ENCODE measurements around the gene MEGF11.
"Not testable (repeated sequence)": the region's sequence is repeated elsewhere in the genome, so short reads cannot be mapped to it uniquely, and the experiment has no call there.

Gene MEGF11

GRCh38 chr15:66264859-66265513, 11.4 kb upstream of the MEGF11 start:
- ATAC-seq (ENCODE audit: low read depth): no peak
- DNase-seq (ENCODE audit: low spot score): no peak
- H3K9me3 ChIP-seq (ENCODE audit: severe bottlenecking): no peaks in the 10 kb centered on the region
- H3K4me3 ChIP-seq (ENCODE audit: severe bottlenecking): no peak overlapping the region
- TF ChIP-seq CTCF (IDR thresholded peaks at IDR 0.05; ENCODE audit: poor library complexity, severe bottlenecking): no peak
- no peaks in the 10 kb centered on the region for H3K36me3 ChIP-seq (ENCODE audit: low read depth)
- H3K4me1 ChIP-seq (ENCODE audit: insufficient read depth, poor library complexity, severe bottlenecking): no peaks in the 10 kb centered on the region
- H3K27me3 ChIP-seq (ENCODE audit: insufficient read depth, poor library complexity, severe bottlenecking): no peaks in the 10 kb centered on the region
- H3K27ac ChIP-seq (ENCODE audit: poor library complexity, severe bottlenecking): no peak overlapping the region

- not testable (repeated sequence) for H3K36me3 ChIP-seq (ENCODE audit: low read depth); H3K27ac ChIP-seq (ENCODE audit: poor library complexity, severe bottlenecking); H3K9me3 ChIP-seq (ENCODE audit: severe bottlenecking); DNase-seq (ENCODE audit: low spot score); H3K4me1 ChIP-seq (ENCODE audit: insufficient read depth, poor library complexity, severe bottlenecking); H3K4me3 ChIP-seq (ENCODE audit: severe bottlenecking); H3K27me3 ChIP-seq (ENCODE audit: insufficient read depth, poor library complexity, severe bottlenecking); ATAC-seq (ENCODE audit: low read depth)
Measured at GRCh38 chr15:66262837-66263236, 9.3 kb upstream of the MEGF11 start.

- TF ChIP-seq CTCF (IDR thresholded peaks at IDR 0.05; ENCODE audit: poor library complexity, severe bottlenecking): no peak
- H3K9me3 ChIP-seq (ENCODE audit: severe bottlenecking): no peaks in the 10 kb centered on the region
Measured at GRCh38 chr15:66261056-66261455, 7.5 kb upstream of the MEGF11 start.

GRCh38 chr15:66256692-66257091, 3.1 kb upstream of the MEGF11 start:
- Histone ChIP-seq H3K4me3 (ENCODE audit: severe bottlenecking) (no peak overlapping the region), H3K27me3 (ENCODE audit: insufficient read depth, poor library complexity, severe bottlenecking) (peaks cover 57% of the 10 kb centered on the region), H3K4me1 (ENCODE audit: insufficient read depth, poor library complexity, severe bottlenecking) (no peaks in the 10 kb centered on the region), H3K27ac (ENCODE audit: poor library complexity, severe bottlenecking) (no peak overlapping the region), H3K36me3 (ENCODE audit: low read depth) (no peaks in the 10 kb centered on the region), H3K9me3 (ENCODE audit: severe bottlenecking) (no peaks in the 10 kb centered on the region)
- no peak for ATAC-seq (ENCODE audit: low read depth)
- DNase-seq (ENCODE audit: low spot score): no peak
- no peak for TF ChIP-seq CTCF (IDR thresholded peaks at IDR 0.05; ENCODE audit: poor library complexity, severe bottlenecking)

More at GRCh38 chr15:66261056-66261455, 7.5 kb upstream of the MEGF11 start:
- Histone ChIP-seq H3K27me3 (ENCODE audit: insufficient read depth, poor library complexity, severe bottlenecking) (peaks cover 18% of the 10 kb centered on the region), H3K4me1 (ENCODE audit: insufficient read depth, poor library complexity, severe bottlenecking) (no peaks in the 10 kb centered on the region), H3K4me3 (ENCODE audit: severe bottlenecking) (no peak overlapping the region), H3K27ac (ENCODE audit: poor library complexity, severe bottlenecking) (no peak overlapping the region), H3K36me3 (ENCODE audit: low read depth) (no peaks in the 10 kb centered on the region)
- ATAC-seq (ENCODE audit: low read depth) (no peak), DNase-seq (ENCODE audit: low spot score) (no peak)

GRCh38 chr15:66254951-66255676, 1.6 kb upstream of the MEGF11 start:
- ATAC-seq (ENCODE audit: low read depth) (no peak), DNase-seq (ENCODE audit: low spot score) (no peak)
- H3K4me3 ChIP-seq (ENCODE audit: severe bottlenecking): no peak overlapping the region
- H3K36me3 ChIP-seq (ENCODE audit: low read depth): no peaks in the 10 kb centered on the region
- no peaks in the 10 kb centered on the region for H3K4me1 ChIP-seq (ENCODE audit: insufficient read depth, poor library complexity, severe bottlenecking)
- H3K27ac ChIP-seq (ENCODE audit: poor library complexity, severe bottlenecking): no peak overlapping the region
- no peak for TF ChIP-seq CTCF (IDR thresholded peaks at IDR 0.05; ENCODE audit: poor library complexity, severe bottlenecking)
- no peaks in the 10 kb centered on the region for H3K9me3 ChIP-seq (ENCODE audit: severe bottlenecking)
- H3K27me3 ChIP-seq (ENCODE audit: insufficient read depth, poor library complexity, severe bottlenecking): peaks cover 62% of the 10 kb centered on the region

All from RWPE2 (cell line).